ENCODE results near the gene C17orf50. TPM values are rescaled to one million over a fixed set of nuclear protein-coding genes. Genes with fewer than 3 reads are reported as not detected.

The C17orf50 gene
- total and polyA plus RNA-seq, 2 donors from 2014 or later: 0.41 TPM; not detected in 1

DNA sequence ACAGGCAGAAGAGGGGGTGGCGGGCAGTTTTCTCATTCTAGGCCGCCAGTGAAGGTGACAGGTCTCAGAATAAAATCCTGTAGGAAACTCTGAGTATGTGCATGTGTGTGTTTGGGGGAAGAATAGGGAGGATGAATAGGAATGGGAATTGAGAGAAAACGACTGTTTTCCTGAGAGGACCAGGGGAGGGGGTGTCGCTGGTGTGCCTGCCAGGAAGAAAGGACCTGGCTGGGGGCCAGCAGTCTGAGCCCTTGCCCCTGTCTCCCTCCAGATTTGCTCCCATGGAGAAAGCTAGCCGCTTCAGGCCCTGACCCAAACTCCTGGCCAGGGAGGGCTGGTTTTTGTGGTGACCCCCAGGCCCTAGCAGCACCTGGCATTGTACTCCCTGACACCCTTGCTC, 14.4 kb downstream of the C17orf50 start:
- TF ChIP-seq, protein P1, sequence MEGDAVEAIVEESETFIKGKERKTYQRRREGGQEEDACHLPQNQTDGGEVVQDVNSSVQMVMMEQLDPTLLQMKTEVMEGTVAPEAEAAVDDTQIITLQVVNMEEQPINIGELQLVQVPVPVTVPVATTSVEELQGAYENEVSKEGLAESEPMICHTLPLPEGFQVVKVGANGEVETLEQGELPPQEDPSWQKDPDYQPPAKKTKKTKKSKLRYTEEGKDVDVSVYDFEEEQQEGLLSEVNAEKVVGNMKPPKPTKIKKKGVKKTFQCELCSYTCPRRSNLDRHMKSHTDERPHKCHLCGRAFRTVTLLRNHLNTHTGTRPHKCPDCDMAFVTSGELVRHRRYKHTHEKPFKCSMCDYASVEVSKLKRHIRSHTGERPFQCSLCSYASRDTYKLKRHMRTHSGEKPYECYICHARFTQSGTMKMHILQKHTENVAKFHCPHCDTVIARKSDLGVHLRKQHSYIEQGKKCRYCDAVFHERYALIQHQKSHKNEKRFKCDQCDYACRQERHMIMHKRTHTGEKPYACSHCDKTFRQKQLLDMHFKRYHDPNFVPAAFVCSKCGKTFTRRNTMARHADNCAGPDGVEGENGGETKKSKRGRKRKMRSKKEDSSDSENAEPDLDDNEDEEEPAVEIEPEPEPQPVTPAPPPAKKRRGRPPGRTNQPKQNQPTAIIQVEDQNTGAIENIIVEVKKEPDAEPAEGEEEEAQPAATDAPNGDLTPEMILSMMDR (IDR thresholded peaks at IDR 0.05; ENCODE audit: borderline replicate concordance, extremely low read depth, insufficient read depth): no peak
- no peaks in the 10 kb centered on the region for H3K27me3 ChIP-seq (ENCODE audit: control insufficient read depth, insufficient read depth, low read length)
- H3K36me3 ChIP-seq (ENCODE audit: control insufficient read depth in 2 of 3, insufficient read depth in 3 of 3, low read length in 3 of 3): no peaks in the 10 kb centered on the region
- no peak overlapping the region for H3K4me3 ChIP-seq (ENCODE audit: low read length in 3 of 3)
- no peak overlapping the region for H3K9ac ChIP-seq (ENCODE audit: low read length in 3 of 3)
- intact Hi-C loops (cut with DNase I): no loop called here
- DNase-seq (no peak), FAIRE-seq (no peak)
- no peaks in the 10 kb centered on the region for H3K4me1 ChIP-seq (ENCODE audit: control insufficient read depth in 2 of 3, insufficient read depth in 2 of 3, low read depth in 1 of 3, low read length in 3 of 3)
- H3K9me3 ChIP-seq (ENCODE audit: control insufficient read depth in 2 of 3, insufficient read depth in 1 of 3, low read length in 3 of 3): no peaks in the 10 kb centered on the region
- H3K27ac ChIP-seq (ENCODE audit: low read depth in 2 of 2, low read length in 2 of 2): no peak overlapping the region

DNA sequence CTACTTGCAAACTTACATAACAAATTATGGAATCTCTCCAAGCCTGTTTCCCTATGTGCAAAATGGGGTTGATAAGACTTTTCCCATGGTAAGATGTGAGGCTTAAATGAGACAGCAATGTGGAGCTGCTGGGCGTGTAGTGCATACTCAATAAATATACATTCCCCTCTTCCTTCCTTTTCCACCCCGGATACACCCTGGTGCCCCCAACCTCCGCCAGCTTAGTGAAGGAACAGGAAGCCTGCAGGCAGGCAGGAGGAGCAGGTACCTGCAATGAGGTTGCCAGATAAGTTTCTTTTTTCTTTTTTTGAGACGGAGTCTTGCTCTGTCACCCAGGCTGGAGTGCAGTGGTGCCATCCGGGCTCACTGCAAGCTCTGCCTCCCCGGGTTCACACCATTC, 14.9 kb downstream of the C17orf50 start:
- no peaks in the 10 kb centered on the region for H3K27me3 ChIP-seq (ENCODE audit: control insufficient read depth, insufficient read depth, low read length)
- TF ChIP-seq, protein P1 (IDR thresholded peaks at IDR 0.05; ENCODE audit: borderline replicate concordance, extremely low read depth, insufficient read depth): no peak
- no peaks in the 10 kb centered on the region for H3K36me3 ChIP-seq (ENCODE audit: control insufficient read depth in 2 of 3, insufficient read depth in 3 of 3, low read length in 3 of 3)
- FAIRE-seq: no peak
- no peaks in the 10 kb centered on the region for H3K4me1 ChIP-seq (ENCODE audit: control insufficient read depth in 2 of 3, insufficient read depth in 2 of 3, low read depth in 1 of 3, low read length in 3 of 3)
- intact Hi-C loops (cut with DNase I): no loop called here
- no peak overlapping the region for H3K9ac ChIP-seq (ENCODE audit: low read length in 3 of 3)
- H3K4me3 ChIP-seq (ENCODE audit: low read length in 3 of 3): no peak overlapping the region
- H3K9me3 ChIP-seq (ENCODE audit: control insufficient read depth in 2 of 3, insufficient read depth in 1 of 3, low read length in 3 of 3): no peaks in the 10 kb centered on the region
- DNase-seq: no peak
- no peak overlapping the region for H3K27ac ChIP-seq (ENCODE audit: low read depth in 2 of 2, low read length in 2 of 2)

DNA sequence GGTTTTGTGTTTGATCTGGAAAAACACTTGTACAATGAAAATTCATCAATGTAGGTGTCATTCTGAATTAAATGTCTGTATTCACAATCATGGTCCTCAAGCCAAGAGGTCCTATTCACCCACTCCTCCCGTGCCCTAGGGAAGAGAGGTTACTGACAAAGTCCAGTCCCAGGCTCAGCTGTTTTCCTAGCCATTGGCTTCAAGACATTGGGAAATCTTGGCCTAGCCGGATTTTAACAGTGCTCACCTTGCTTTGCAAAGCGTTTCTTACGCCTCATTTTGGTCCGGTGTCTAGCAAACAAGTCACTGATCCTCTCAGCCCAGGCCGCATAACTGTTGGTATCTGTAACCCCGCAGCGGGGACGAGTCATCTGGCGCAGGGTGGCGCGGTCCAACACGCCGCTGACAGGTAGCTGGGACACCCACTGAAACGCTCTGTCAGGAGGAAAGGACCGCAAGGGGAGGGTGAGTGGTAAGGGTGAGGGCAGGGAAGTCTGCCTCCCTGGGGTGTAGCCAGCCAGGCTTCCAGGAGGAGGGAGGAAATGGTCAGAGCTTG, 18.0 kb downstream of the C17orf50 start:
- H3K36me3 ChIP-seq (ENCODE audit: control insufficient read depth in 2 of 3, insufficient read depth in 3 of 3, low read length in 3 of 3): no peaks in the 10 kb centered on the region
- DNase-seq (no peak), FAIRE-seq (no peak)
- no peaks in the 10 kb centered on the region for H3K9me3 ChIP-seq (ENCODE audit: control insufficient read depth in 2 of 3, insufficient read depth in 1 of 3, low read length in 3 of 3)
- peaks cover 0 to 5% (median 4%) of the 10 kb centered on the region in 3 donors for H3K4me1 ChIP-seq (ENCODE audit: control insufficient read depth in 2 of 3, insufficient read depth in 2 of 3, low read depth in 1 of 3, low read length in 3 of 3)
- H3K27me3 ChIP-seq (ENCODE audit: control insufficient read depth, insufficient read depth, low read length): no peaks in the 10 kb centered on the region
- TF ChIP-seq, protein P1 (IDR thresholded peaks at IDR 0.05; ENCODE audit: borderline replicate concordance, extremely low read depth, insufficient read depth): no peak
- H3K9ac ChIP-seq (ENCODE audit: low read length in 3 of 3): no peak overlapping the region
- intact Hi-C loops (cut with DNase I): no loop called here
- H3K4me3 ChIP-seq (ENCODE audit: low read length in 3 of 3): no peak overlapping the region
- H3K27ac ChIP-seq (ENCODE audit: low read depth in 2 of 2, low read length in 2 of 2): no peak overlapping the region

DNA sequence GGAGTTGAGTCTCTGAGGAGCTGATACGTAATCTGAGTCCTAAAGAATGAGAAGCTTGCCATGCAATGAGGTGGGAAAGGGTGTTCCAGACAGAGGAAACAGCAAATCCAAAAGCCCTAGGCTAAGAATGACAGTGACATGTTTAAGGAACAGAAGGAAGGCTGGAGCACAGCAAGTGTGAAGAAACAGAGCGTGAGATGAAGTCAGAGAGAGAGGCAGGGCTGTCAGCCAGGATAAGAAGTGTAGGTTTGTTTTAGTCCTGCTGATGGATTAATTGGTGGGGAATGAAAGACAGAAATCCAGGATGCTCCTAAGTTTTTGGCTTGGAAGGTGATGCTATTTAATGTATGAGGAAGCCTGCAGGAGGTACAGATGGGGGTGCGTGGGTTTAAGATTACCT, 20.3 kb downstream of the C17orf50 start:
- Histone ChIP-seq H3K9ac (ENCODE audit: low read length in 3 of 3) (no peak overlapping the region), H3K36me3 (ENCODE audit: control insufficient read depth in 2 of 3, insufficient read depth in 3 of 3, low read length in 3 of 3) (no peaks in the 10 kb centered on the region), H3K27ac (ENCODE audit: low read depth in 2 of 2, low read length in 2 of 2) (no peak overlapping the region), H3K4me3 (ENCODE audit: low read length in 3 of 3) (no peak overlapping the region), H3K27me3 (ENCODE audit: control insufficient read depth, insufficient read depth, low read length) (no peaks in the 10 kb centered on the region), H3K9me3 (ENCODE audit: control insufficient read depth in 2 of 3, insufficient read depth in 1 of 3, low read length in 3 of 3) (no peaks in the 10 kb centered on the region), H3K4me1 (ENCODE audit: control insufficient read depth in 2 of 3, insufficient read depth in 2 of 3, low read depth in 1 of 3, low read length in 3 of 3) (peaks cover 0 to 5% (median 4%) of the 10 kb centered on the region in 3 donors)
- DNase-seq (no peak), FAIRE-seq (no peak)
- intact Hi-C loops (cut with DNase I): no loop called here
- TF ChIP-seq, protein P1 (IDR thresholded peaks at IDR 0.05; ENCODE audit: borderline replicate concordance, extremely low read depth, insufficient read depth): no peak
